ENCODE measurements around the gene ZKSCAN1. TPM values are rescaled to one million over a fixed set of nuclear protein-coding genes. Genes with fewer than 3 reads are reported as not detected.
"Not testable (repeated sequence)": the region's sequence is repeated elsewhere in the genome, so short reads cannot be mapped to it uniquely, and the experiment has no call there.

Gene ZKSCAN1
- total RNA-seq, 2 experiments from 2014 or later: 42.3 to 45.0 TPM

- Mint-ChIP-seq H3K27me3 (peaks cover 21% of the 10 kb centered on the region), H3K4me3 (no peak overlapping the region), H3K36me3 (ENCODE audit: low read depth) (no peaks in the 10 kb centered on the region), H3K9me3 (no peaks in the 10 kb centered on the region), H3K27ac (no peak overlapping the region), H3K4me1 (ENCODE audit: low read depth) (peaks cover 9% of the 10 kb centered on the region)
- Histone ChIP-seq H3K9me3 (ENCODE audit: control insufficient read depth in 1 of 2, insufficient read depth in 1 of 2, low read length in 2 of 2) (no peaks in the 10 kb centered on the region), H3K27ac (ENCODE audit: low read depth in 1 of 2, low read length in 2 of 2) (no peak overlapping the region), H3K4me1 (ENCODE audit: insufficient read depth, low read length) (peaks cover 6% of the 10 kb centered on the region), H3K27me3 (ENCODE audit: control insufficient read depth in 1 of 2, insufficient read depth in 2 of 2, low read length in 2 of 2) (peaks cover 4 to 6% of the 10 kb centered on the region in 2 experiments), H3K4me3 (ENCODE audit: low read length) (no peak overlapping the region), H3K36me3 (ENCODE audit: insufficient read depth, low read length) (no peaks in the 10 kb centered on the region)
- ChIA-PET CTCF (no interaction called here), POLR2A (no interaction called here)
- intact Hi-C loops (cut with DNase I, micrococcal nuclease): loop anchor here (5.0 kb wide), 3 partner anchors 76 to 431 kb away; no protein-coding TSS in a partner anchor
- DNase-seq: no peak
- no peak for ATAC-seq (ENCODE audit: poor library complexity)
- TF ChIP-seq CTCF (IDR thresholded peaks at IDR 0.05): no peak
These were observed 38.8 kb upstream of the ZKSCAN1 start for GRCh38 chr7:99976626-99977025.

GRCh38 chr7:99979814-99980225, 35.6 kb upstream of the ZKSCAN1 start:
- H3K36me3 ChIP-seq (ENCODE audit: insufficient read depth, low read length); H3K4me3 ChIP-seq (ENCODE audit: low read length); H3K27me3 ChIP-seq (ENCODE audit: control insufficient read depth in 1 of 2, insufficient read depth in 2 of 2, low read length in 2 of 2); H3K27ac Mint-ChIP-seq; H3K36me3 Mint-ChIP-seq (ENCODE audit: low read depth); H3K27ac ChIP-seq (ENCODE audit: low read depth in 1 of 2, low read length in 2 of 2); H3K4me3 Mint-ChIP-seq; H3K4me1 ChIP-seq (ENCODE audit: insufficient read depth, low read length); H3K9me3 ChIP-seq (ENCODE audit: control insufficient read depth in 1 of 2, insufficient read depth in 1 of 2, low read length in 2 of 2); H3K4me1 Mint-ChIP-seq (ENCODE audit: low read depth); H3K9me3 Mint-ChIP-seq; POLR2A ChIA-PET: not testable (repeated sequence)
- DNase-seq (peak; percentile 48 to 76 (median 60)), ATAC-seq (ENCODE audit: poor library complexity) (peak; percentile 76)
- peak; percentile 87 for TF ChIP-seq CTCF (IDR thresholded peaks at IDR 0.05)
- CTCF ChIA-PET: interaction anchor here (0.7 to 1.4 kb wide), 7 partner anchors 14 to 153 kb away, joined by 3 to 4 read pairs (median 3); no protein-coding TSS in a partner anchor
- peaks cover 13% of the 10 kb centered on the region for H3K27me3 Mint-ChIP-seq
- intact Hi-C loops (cut with DNase I, micrococcal nuclease): loop anchor here (1.0 to 10.0 kb wide), 6 partner anchors 72 to 1307 kb away; partner anchors contain the start of genes CPSF4 (in 1 of the 2) and PTCD1 (in 1 of the 2)

GRCh38 chr7:99980448-99980872, 34.9 kb upstream of the ZKSCAN1 start:
- H3K9me3 ChIP-seq (ENCODE audit: control insufficient read depth in 1 of 2, insufficient read depth in 1 of 2, low read length in 2 of 2); H3K4me1 ChIP-seq (ENCODE audit: insufficient read depth, low read length); H3K36me3 ChIP-seq (ENCODE audit: insufficient read depth, low read length); H3K4me3 ChIP-seq (ENCODE audit: low read length); H3K9me3 Mint-ChIP-seq; H3K27ac ChIP-seq (ENCODE audit: low read depth in 1 of 2, low read length in 2 of 2); DNase-seq; H3K4me3 Mint-ChIP-seq; H3K27me3 ChIP-seq (ENCODE audit: control insufficient read depth in 1 of 2, insufficient read depth in 2 of 2, low read length in 2 of 2); POLR2A ChIA-PET; H3K36me3 Mint-ChIP-seq (ENCODE audit: low read depth); H3K27me3 Mint-ChIP-seq; H3K27ac Mint-ChIP-seq; H3K4me1 Mint-ChIP-seq (ENCODE audit: low read depth): not testable (repeated sequence)
- intact Hi-C loops (cut with DNase I, micrococcal nuclease): loop anchor here in 1 of 2 experiments (5.0 to 10.0 kb wide), 2 partner anchors 546 to 1307 kb away; partner anchors contain the start of genes CPSF4 and PTCD1
- ATAC-seq (ENCODE audit: poor library complexity): peak; percentile 72
- CTCF ChIA-PET: interaction anchor here (0.7 to 1.1 kb wide), 4 partner anchors 64 to 152 kb away, joined by 3 read pairs; no protein-coding TSS in a partner anchor

- intact Hi-C loops (cut with DNase I, micrococcal nuclease): loop anchor here in 1 of 2 experiments (5.0 to 10.0 kb wide), 2 partner anchors 546 to 1306 kb away; partner anchors contain the start of genes CPSF4 and PTCD1
These were observed 34.3 kb upstream of the ZKSCAN1 start for GRCh38 chr7:99981066-99981465.

More at GRCh38 chr7:99981066-99981465, 34.3 kb upstream of the ZKSCAN1 start:
- H3K4me3 ChIP-seq (ENCODE audit: low read length); H3K4me1 Mint-ChIP-seq (ENCODE audit: low read depth); H3K9me3 Mint-ChIP-seq; H3K27ac Mint-ChIP-seq; H3K9me3 ChIP-seq (ENCODE audit: control insufficient read depth in 1 of 2, insufficient read depth in 1 of 2, low read length in 2 of 2); H3K27me3 Mint-ChIP-seq; H3K36me3 ChIP-seq (ENCODE audit: insufficient read depth, low read length); H3K36me3 Mint-ChIP-seq (ENCODE audit: low read depth); H3K4me1 ChIP-seq (ENCODE audit: insufficient read depth, low read length); H3K27ac ChIP-seq (ENCODE audit: low read depth in 1 of 2, low read length in 2 of 2); DNase-seq; H3K4me3 Mint-ChIP-seq; H3K27me3 ChIP-seq (ENCODE audit: control insufficient read depth in 1 of 2, insufficient read depth in 2 of 2, low read length in 2 of 2); ATAC-seq (ENCODE audit: poor library complexity); CTCF ChIA-PET; POLR2A ChIA-PET: not testable (repeated sequence)
